ENCODE results near the gene RPS15. TPM values are rescaled to one million over a fixed set of nuclear protein-coding genes. Genes with fewer than 3 reads are reported as not detected.

RPS15 gene
- total RNA-seq, 4 donors from 2014 or later, result 1,297 to 2,978 (median 2,171) TPM

DNA sequence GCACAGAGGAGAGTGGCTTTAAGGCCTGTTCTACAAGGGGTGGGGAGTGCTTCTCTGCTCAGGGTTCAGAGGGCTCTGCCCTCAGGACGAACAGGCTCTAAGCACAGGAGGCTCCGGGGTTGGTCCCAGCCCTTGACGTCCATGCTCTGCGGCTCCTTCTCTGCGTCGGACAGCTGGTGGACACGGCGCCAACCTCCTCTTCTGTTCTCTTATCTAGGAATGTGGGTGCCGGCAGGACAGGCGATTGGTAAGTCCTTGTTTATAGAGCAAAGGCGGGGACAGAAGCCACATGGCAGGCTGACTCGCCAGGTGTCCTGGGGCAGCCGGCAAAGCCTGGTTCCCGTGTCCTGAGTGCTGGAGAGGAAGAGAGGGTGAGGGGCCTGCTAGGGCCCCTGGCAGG lies 8.4 kb upstream of the RPS15 start:
- WGBS, result 82% methylated on average over 14 of the region's 14 CpGs
- TF ChIP-seq EP300 (IDR thresholded peaks at IDR 0.05) (no peak), POLR2A (IDR thresholded peaks at IDR 0.05; ENCODE audit: low read depth) (no peak), POLR2AphosphoS5 (IDR thresholded peaks at IDR 0.05) (no peak)
- TF ChIP-seq, protein P1, sequence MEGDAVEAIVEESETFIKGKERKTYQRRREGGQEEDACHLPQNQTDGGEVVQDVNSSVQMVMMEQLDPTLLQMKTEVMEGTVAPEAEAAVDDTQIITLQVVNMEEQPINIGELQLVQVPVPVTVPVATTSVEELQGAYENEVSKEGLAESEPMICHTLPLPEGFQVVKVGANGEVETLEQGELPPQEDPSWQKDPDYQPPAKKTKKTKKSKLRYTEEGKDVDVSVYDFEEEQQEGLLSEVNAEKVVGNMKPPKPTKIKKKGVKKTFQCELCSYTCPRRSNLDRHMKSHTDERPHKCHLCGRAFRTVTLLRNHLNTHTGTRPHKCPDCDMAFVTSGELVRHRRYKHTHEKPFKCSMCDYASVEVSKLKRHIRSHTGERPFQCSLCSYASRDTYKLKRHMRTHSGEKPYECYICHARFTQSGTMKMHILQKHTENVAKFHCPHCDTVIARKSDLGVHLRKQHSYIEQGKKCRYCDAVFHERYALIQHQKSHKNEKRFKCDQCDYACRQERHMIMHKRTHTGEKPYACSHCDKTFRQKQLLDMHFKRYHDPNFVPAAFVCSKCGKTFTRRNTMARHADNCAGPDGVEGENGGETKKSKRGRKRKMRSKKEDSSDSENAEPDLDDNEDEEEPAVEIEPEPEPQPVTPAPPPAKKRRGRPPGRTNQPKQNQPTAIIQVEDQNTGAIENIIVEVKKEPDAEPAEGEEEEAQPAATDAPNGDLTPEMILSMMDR (IDR thresholded peaks at IDR 0.05), result no peak
- intact Hi-C loops (cut with DNase I), result no loop called here
- Histone ChIP-seq H3K4me3 (no peak overlapping the region), H3K4me1 (peaks cover 0 to 12% (median 0%) of the 10 kb centered on the region in 4 donors), H3K9me3 (no peaks in the 10 kb centered on the region), H3K27me3 (no peaks in the 10 kb centered on the region), H3K36me3 (peaks cover 67 to 99% (median 95%) of the 10 kb centered on the region in 4 donors), H3K27ac (replicated peaks in 1 of 4) (no peak overlapping the region)
- no peak for DNase-seq (ENCODE audit: extremely low spot score)

DNA sequence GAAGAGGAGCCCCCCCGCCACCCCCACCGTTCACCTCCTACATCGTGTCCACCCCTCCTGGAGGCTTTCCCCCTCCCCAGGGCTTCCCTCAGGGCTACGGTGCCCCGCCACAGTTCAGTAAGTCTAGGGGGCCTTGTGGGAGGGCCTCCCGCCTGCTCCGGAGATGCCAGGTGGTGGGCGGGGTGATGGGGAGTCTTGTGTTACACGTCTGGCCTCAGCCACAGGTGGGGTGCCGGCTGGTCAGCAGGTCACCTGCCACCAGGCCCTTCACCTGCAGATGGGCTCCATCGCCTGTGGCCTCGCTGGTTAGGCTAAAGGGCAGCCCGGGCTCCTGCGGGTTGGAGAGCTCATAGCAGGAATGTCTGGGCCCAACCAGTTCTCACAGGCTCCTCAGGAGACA lies 8.0 kb upstream of the RPS15 start:
- 82% methylated on average over 12 of the region's 14 CpGs for WGBS
- no peak for TF ChIP-seq POLR2AphosphoS5 (IDR thresholded peaks at IDR 0.05)
- TF ChIP-seq, protein P1 (IDR thresholded peaks at IDR 0.05), result no peak
- H3K27ac ChIP-seq (replicated peaks in 1 of 4), result no peak overlapping the region
- peaks cover 0 to 12% (median 0%) of the 10 kb centered on the region in 4 donors for H3K4me1 ChIP-seq
- no peak for DNase-seq (ENCODE audit: extremely low spot score)
- H3K9me3 ChIP-seq, result no peaks in the 10 kb centered on the region
- H3K4me3 ChIP-seq, result no peak overlapping the region
- H3K27me3 ChIP-seq, result no peaks in the 10 kb centered on the region
- peaks cover 63 to 99% (median 95%) of the 10 kb centered on the region in 4 donors for H3K36me3 ChIP-seq
- intact Hi-C loops (cut with DNase I), result no loop called here

DNA sequence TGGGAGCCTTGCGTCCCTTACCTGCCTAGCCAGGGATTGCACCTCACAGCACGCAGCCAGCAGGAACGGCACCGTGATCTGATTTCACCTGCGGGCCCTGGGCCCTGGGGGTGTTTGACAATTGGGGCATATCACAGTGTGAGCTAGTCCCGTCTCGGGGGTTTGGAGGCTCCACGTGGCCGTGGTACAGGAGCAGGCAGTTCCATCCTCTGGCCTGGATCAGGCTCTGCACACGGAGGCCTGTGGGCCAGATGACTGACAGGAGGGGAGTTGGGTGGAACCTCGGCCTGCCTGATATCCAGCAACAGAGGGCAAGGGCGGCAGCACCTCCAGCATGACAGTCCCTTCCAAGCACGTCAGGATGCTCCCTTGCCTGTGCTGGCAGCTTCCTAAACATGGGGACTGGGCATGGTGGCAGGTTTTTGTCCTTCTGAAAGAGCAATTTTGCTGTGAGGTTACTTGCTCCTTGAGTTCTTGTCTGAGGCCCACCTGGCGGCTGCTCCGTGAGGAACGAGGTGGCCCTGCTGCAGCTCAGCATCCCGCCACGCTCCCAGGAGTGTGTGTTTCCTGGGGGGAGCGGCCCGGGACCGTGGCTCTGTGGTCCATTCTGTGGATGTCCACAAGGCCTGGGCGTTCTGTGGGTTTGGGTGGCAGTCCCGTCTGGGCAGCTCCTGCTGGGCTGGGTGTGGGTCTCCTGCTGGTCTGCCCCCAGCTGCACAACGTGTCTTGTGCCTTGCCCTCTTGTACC lies 6.3 kb upstream of the RPS15 start:
- no peaks in the 10 kb centered on the region for H3K9me3 ChIP-seq
- H3K4me1 ChIP-seq, result peaks cover 0 to 12% (median 0%) of the 10 kb centered on the region in 4 donors
- TF ChIP-seq EP300 (IDR thresholded peaks at IDR 0.05), result no peak
- no peak for TF ChIP-seq POLR2A (IDR thresholded peaks at IDR 0.05; ENCODE audit: low read depth)
- TF ChIP-seq, protein P1 (IDR thresholded peaks at IDR 0.05), result no peak
- TF ChIP-seq POLR2AphosphoS5 (IDR thresholded peaks at IDR 0.05), result no peak
- WGBS, result 88% methylated on average over 14 of the region's 24 CpGs
- no peak for DNase-seq (ENCODE audit: extremely low spot score)
- H3K4me3 ChIP-seq, result no peak overlapping the region
- intact Hi-C loops (cut with DNase I), result no loop called here
- no peaks in the 10 kb centered on the region for H3K27me3 ChIP-seq
- no peak overlapping the region for H3K27ac ChIP-seq (replicated peaks in 1 of 4)
- H3K36me3 ChIP-seq, result peaks cover 56 to 89% (median 84%) of the 10 kb centered on the region in 4 donors

DNA sequence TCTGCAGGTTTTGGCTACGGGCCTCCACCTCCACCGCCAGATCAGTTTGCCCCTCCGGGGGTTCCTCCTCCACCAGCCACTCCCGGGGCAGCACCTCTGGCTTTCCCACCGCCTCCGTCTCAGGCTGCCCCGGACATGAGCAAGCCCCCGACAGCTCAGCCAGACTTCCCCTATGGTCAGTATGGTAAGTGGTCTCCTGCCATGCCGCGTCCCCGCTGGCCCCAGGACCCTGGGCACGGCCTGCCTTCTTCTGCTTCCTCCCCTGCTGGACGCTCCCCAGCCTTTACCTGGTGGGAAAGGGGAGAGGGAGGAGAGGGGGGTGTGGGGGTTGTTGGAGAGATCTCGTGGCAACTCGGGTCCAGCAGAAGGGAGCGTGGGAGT lies 5.7 kb upstream of the RPS15 start:
- Histone ChIP-seq H3K36me3 (peaks cover 56 to 84% (median 79%) of the 10 kb centered on the region in 4 donors), H3K9me3 (no peaks in the 10 kb centered on the region), H3K27me3 (no peaks in the 10 kb centered on the region), H3K4me1 (peaks cover 0 to 12% (median under 1%) of the 10 kb centered on the region in 4 donors), H3K27ac (replicated peaks in 1 of 4) (no peak overlapping the region), H3K4me3 (no peak overlapping the region)
- TF ChIP-seq EP300 (IDR thresholded peaks at IDR 0.05), result no peak
- no peak for TF ChIP-seq POLR2AphosphoS5 (IDR thresholded peaks at IDR 0.05)
- TF ChIP-seq, protein P1 (IDR thresholded peaks at IDR 0.05), result no peak
- no peak for TF ChIP-seq POLR2A (IDR thresholded peaks at IDR 0.05; ENCODE audit: low read depth)
- intact Hi-C loops (cut with DNase I), result no loop called here
- WGBS, result 89% methylated on average over 13 of the region's 16 CpGs
- no peak for DNase-seq (ENCODE audit: extremely low spot score)

Measured in esophagus muscularis mucosa (tissue), 4 donors.